ENCODE data around the gene SYNGR2.
A peak's percentile ranks its signal among the peaks of the same experiment; 100 is the strongest.

Gene SYNGR2

DNA sequence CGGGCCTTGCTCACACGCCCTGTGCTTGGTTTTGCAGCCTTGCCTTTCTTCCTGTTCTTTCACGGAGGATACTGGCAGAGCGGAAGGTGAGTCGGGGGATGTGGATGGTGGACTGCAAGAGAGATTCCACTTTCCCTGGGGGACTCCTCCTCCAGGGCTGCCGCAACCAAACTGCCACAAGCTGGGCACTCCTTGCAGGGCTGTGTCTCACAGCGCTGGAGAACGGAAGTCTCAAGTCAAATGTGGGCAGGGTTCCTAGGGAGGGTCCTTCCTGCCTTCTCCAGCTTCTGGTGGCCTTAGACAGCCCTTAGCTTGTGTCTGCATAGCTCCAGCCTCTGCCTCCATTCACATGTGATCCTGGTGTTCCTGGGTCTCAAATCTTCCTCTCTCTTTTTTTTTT lies 34.3 kb downstream of the SYNGR2 start:
- Histone ChIP-seq H3K27me3 (no peaks in the 10 kb centered on the region), H3K27ac (no peak overlapping the region), H3K9me3 (no peaks in the 10 kb centered on the region), H3K4me2 (no peak overlapping the region), H4K20me1 (0 out of 2 replicates have a peak, but pooled peaks cover 17% of the 10 kb centered on the region), H3K4me1 (peaks cover 23% of the 10 kb centered on the region), H3K36me3 (peaks cover 85% of the 10 kb centered on the region), H3K9ac (no peak overlapping the region), H3K4me3 (no peak overlapping the region)
- no peak for TF ChIP-seq Cebpa-rat (IDR thresholded peaks at IDR 0.05)

DNA sequence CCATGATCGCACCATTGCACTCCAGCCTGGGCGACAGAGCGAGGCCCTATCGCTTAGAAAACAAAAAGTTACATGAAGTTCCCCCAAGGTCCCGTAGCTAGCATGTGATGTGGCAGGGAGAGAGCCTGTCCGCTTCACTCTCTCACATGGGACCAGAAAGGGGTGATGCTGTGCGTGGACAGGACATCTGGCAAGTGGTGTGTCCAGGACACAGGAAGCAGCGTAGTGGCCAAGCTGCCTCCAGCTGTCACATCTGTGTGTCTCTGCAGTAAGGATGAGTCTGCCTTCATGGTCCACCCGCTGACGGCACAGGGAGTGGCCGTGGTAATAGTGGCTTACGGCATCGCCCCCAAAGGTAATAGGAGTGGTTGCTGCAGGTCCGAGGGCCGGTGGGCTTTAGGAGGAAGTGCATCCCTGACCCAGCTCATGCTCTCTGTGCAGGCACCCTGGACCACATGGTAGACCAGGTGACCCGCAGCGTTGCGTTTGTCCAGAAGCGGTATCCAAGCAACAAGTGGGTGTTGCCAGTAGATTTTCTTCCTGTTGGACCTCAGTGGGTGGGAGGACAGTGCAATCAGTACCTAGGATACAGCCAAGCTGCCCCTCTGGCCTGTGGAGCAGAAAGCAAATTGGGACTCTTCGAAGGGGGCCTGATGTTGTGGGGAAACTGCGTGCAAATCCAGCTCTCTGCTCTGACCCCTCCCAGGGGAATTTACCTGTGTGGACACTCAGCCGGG lies 36.2 kb downstream of the SYNGR2 start:
- 0 out of 2 replicates have a peak, but pooled peaks cover 13% of the 10 kb centered on the region for H4K20me1 ChIP-seq

DNA sequence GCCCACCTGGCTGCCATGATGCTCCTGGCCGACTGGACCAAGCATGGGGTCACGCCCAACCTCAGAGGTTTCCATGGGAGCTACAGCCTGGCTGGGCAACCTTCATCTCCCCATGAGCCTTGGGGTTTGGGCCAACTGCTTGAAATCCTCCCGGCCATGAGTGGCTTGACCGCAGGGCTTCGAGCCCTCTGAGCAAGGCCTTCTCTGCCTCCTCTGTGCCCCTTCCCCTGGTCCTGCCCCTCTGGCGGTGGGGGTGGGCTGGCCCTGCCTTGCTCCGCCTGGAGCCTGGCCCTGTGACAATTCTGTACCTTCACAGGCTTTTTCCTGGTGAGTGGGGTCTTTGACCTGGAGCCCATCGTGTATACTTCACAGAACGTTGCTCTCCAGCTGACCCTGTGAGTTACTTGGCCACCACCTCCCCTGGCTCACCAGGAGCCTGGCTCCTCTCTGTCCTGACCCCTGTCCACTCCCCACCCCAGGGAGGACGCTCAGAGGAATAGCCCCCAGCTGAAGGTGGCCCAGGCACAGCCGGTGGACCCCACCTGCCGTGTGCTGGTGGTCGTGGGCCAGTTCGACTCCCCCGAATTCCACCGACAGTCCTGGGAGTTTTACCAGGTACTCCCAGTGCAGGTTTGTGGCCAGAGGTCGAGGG lies 36.9 kb downstream of the SYNGR2 start:
- H4K20me1 ChIP-seq: 0 out of 2 replicates have a peak, but pooled peaks cover 7% of the 10 kb centered on the region
- no peak overlapping the region for H3K4me3 ChIP-seq
- no peaks in the 10 kb centered on the region for H3K9me3 ChIP-seq
- H3K27ac ChIP-seq: no peak overlapping the region
- H3K4me1 ChIP-seq: no peaks in the 10 kb centered on the region
- TF ChIP-seq Cebpa-rat (IDR thresholded peaks at IDR 0.05): no peak
- peaks cover 72% of the 10 kb centered on the region for H3K36me3 ChIP-seq
- no peak overlapping the region for H3K9ac ChIP-seq
- no peaks in the 10 kb centered on the region for H3K27me3 ChIP-seq
- no peak overlapping the region for H3K4me2 ChIP-seq

More for the DNA sequence above, 36.2 kb downstream of the SYNGR2 start:
- H3K27ac ChIP-seq: no peak overlapping the region
- no peaks in the 10 kb centered on the region for H3K27me3 ChIP-seq
- H3K9ac ChIP-seq: no peak overlapping the region
- no peak for TF ChIP-seq Cebpa-rat (IDR thresholded peaks at IDR 0.05)
- H3K4me1 ChIP-seq: peaks cover 4% of the 10 kb centered on the region
- peaks cover 78% of the 10 kb centered on the region for H3K36me3 ChIP-seq
- H3K4me2 ChIP-seq: no peak overlapping the region
- no peaks in the 10 kb centered on the region for H3K9me3 ChIP-seq
- H3K4me3 ChIP-seq: no peak overlapping the region

DNA sequence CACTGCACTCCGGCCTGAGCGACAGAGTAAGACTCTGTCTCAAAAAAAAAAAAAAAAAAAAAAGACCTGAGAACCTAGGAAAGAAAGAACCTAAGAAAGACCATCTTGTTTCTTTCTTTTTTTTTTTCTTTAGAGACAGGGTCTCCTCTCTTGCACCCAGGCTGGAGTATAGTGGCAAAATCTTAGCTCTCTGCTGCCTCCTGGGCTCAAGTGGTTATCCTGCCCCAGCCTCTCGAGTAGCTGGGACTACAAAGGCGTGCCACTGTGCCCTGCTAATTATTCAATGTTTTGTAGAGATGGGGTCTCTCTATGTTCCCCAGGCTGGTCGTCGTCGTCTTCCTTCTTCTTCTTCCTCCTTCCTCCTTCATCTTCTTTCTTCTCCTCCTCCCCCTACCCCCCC lies 37.9 kb downstream of the SYNGR2 start:
- Histone ChIP-seq H3K27ac (no peak overlapping the region), H3K4me3 (no peak overlapping the region), H4K20me1 (0 out of 2 replicates have a peak, but pooled peaks cover 7% of the 10 kb centered on the region), H3K4me2 (no peak overlapping the region), H3K36me3 (peaks cover 63% of the 10 kb centered on the region), H3K9ac (no peak overlapping the region), H3K27me3 (no peaks in the 10 kb centered on the region), H3K4me1 (no peaks in the 10 kb centered on the region), H3K9me3 (no peaks in the 10 kb centered on the region)
- TF ChIP-seq Cebpa-rat (IDR thresholded peaks at IDR 0.05): no peak

DNA sequence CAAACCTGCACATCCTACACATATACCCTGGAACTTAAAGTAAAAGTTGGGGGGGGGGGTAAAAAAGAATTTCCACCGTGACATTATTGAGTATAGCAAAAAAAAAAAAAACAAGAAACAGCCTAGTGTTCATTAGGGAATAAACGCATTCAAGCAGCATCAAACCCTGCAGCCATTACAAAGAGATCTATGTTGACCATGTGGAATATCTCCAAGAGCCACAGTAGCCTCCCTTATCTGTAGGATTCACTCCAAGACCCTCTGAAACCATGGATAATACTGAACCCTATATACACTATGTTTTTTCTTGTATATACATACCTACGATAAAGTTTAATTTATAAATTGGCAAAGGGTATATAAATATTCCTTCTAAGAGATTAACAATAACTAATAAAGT lies 40.1 kb downstream of the SYNGR2 start:
- peaks cover 45% of the 10 kb centered on the region for H3K36me3 ChIP-seq
- H3K4me3 ChIP-seq: no peak overlapping the region
- 0 out of 2 replicates have a peak, but pooled peaks cover 2% of the 10 kb centered on the region for H3K4me1 ChIP-seq
- no peaks in the 10 kb centered on the region for H3K27me3 ChIP-seq
- no peak overlapping the region for H3K9ac ChIP-seq
- no peak overlapping the region for H3K27ac ChIP-seq
- H3K9me3 ChIP-seq: no peaks in the 10 kb centered on the region
- no peak for TF ChIP-seq Cebpa-rat (IDR thresholded peaks at IDR 0.05)
- H4K20me1 ChIP-seq: 0 out of 2 replicates have a peak, but pooled peaks cover 7% of the 10 kb centered on the region
- H3K4me2 ChIP-seq: no peak overlapping the region

DNA sequence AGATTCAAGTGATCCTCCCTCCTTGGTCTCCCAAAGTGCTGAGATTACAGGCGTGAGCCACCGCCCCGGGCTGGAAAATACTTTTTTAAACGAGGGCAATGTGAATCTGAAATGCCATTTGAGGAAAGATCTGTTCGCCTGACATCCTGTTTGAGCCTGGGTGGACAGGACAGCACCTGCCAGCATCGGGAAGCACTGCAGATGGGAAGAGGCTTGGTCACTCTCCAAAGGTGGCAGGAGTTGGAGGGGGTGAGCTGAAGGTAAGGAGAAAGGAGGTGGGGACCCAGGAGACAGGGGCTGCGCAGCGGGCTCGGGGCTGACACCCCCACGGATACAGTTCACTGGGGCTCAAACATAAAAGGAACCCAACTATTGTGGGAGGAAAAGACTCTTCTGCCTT lies 41.7 kb downstream of the SYNGR2 start:
- Histone ChIP-seq H3K36me3 (peaks cover 28% of the 10 kb centered on the region), H3K27me3 (no peaks in the 10 kb centered on the region), H3K27ac (no peak overlapping the region), H4K20me1 (0 out of 2 replicates have a peak, but pooled peaks cover 4% of the 10 kb centered on the region), H3K4me1 (peaks cover 14% of the 10 kb centered on the region), H3K9ac (no peak overlapping the region), H3K4me3 (no peak overlapping the region), H3K4me2 (no peak overlapping the region), H3K9me3 (no peaks in the 10 kb centered on the region)
- no peak for TF ChIP-seq Cebpa-rat (IDR thresholded peaks at IDR 0.05)

DNA sequence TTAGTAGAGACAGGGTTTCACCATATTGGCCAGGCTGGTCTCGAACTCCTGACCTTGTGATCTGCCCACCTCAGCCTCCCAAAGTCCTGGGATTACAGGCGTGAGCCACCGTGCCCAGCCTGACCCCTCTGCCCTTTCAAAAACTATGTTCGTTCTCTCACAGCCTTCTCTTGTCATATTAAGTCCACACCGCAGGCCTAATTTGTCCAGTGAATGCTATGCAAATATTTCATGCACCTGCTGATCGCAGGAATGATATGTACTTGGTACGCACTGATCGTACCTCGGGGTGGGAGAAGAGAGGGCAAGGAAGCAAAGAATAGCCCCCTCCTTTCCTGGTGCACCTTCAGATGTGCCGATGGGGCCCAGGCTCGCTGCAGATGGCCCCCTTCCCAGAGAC lies 42.7 kb downstream of the SYNGR2 start:
- no peak overlapping the region for H3K27ac ChIP-seq
- TF ChIP-seq Cebpa-rat (IDR thresholded peaks at IDR 0.05): no peak
- peaks cover 23% of the 10 kb centered on the region for H3K4me1 ChIP-seq
- H3K36me3 ChIP-seq: peaks cover 19% of the 10 kb centered on the region
- no peak overlapping the region for H3K9ac ChIP-seq
- H4K20me1 ChIP-seq: no peaks in the 10 kb centered on the region
- H3K9me3 ChIP-seq: no peaks in the 10 kb centered on the region
- no peak overlapping the region for H3K4me3 ChIP-seq
- no peak overlapping the region for H3K4me2 ChIP-seq
- H3K27me3 ChIP-seq: no peaks in the 10 kb centered on the region

DNA sequence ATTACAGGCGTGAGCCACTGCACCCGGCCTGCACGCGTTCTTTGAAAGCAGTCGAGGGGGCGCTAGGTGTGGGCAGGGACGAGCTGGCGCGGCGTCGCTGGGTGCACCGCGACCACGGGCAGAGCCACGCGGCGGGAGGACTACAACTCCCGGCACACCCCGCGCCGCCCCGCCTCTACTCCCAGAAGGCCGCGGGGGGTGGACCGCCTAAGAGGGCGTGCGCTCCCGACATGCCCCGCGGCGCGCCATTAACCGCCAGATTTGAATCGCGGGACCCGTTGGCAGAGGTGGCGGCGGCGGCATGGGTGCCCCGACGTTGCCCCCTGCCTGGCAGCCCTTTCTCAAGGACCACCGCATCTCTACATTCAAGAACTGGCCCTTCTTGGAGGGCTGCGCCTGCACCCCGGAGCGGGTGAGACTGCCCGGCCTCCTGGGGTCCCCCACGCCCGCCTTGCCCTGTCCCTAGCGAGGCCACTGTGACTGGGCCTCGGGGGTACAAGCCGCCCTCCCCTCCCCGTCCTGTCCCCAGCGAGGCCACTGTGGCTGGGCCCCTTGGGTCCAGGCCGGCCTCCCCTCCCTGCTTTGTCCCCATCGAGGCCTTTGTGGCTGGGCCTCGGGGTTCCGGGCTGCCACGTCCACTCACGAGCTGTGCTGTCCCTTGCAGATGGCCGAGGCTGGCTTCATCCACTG lies 45.8 kb downstream of the SYNGR2 start, which contains the start of gene BIRC5:
Gene BIRC5 (plus strand): TSS at position 238 of the 690 bp plus-strand sequence. CDS start 64 bp downstream, at position 302.
- H3K9ac ChIP-seq: peak within 1 kb of the TSS; percentile 96
- H3K9me3 ChIP-seq: no peaks in the 10 kb centered on the region
- H3K4me2 ChIP-seq: peak within 1 kb of the TSS; percentile 96
- H4K20me1 ChIP-seq: 0 out of 2 replicates have a peak, but pooled peaks cover 7% of the 10 kb centered on the region
- H3K27ac ChIP-seq: peak within 1 kb of the TSS; percentile 94
- no peak for TF ChIP-seq Cebpa-rat (IDR thresholded peaks at IDR 0.05)
- peak within 1 kb of the TSS; percentile 90 for H3K4me3 ChIP-seq
- peaks cover 29% of the 10 kb centered on the region for H3K4me1 ChIP-seq
- H3K36me3 ChIP-seq: peaks cover 31% of the 10 kb centered on the region
- no peaks in the 10 kb centered on the region for H3K27me3 ChIP-seq

DNA sequence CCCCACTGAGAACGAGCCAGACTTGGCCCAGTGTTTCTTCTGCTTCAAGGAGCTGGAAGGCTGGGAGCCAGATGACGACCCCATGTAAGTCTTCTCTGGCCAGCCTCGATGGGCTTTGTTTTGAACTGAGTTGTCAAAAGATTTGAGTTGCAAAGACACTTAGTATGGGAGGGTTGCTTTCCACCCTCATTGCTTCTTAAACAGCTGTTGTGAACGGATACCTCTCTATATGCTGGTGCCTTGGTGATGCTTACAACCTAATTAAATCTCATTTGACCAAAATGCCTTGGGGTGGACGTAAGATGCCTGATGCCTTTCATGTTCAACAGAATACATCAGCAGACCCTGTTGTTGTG lies 46.3 kb downstream of the SYNGR2 start:
- peak overlapping the region; percentile 96 for H3K4me2 ChIP-seq
- H3K27me3 ChIP-seq: no peaks in the 10 kb centered on the region
- no peaks in the 10 kb centered on the region for H3K9me3 ChIP-seq
- peaks cover 36% of the 10 kb centered on the region for H3K36me3 ChIP-seq
- peak overlapping the region; percentile 90 for H3K4me3 ChIP-seq
- 0 out of 2 replicates have a peak, but pooled peaks cover 7% of the 10 kb centered on the region for H4K20me1 ChIP-seq
- H3K9ac ChIP-seq: peak overlapping the region; percentile 96
- peak overlapping the region; percentile 94 for H3K27ac ChIP-seq
- no peak for TF ChIP-seq Cebpa-rat (IDR thresholded peaks at IDR 0.05)
- H3K4me1 ChIP-seq: peaks cover 29% of the 10 kb centered on the region

All from BLaER1 (cell line).